Mammary epithelial cell (primary cell): Measurements from ENCODE around the gene ASB18.

Experiments used
- EZH2 ChIP-seq: IDR thresholded peaks from 2 replicates; pipeline ENCODE4 v1.6.1; 2012; ENCODE audit warnings: low read length, inconsistent platforms, borderline replicate concordance
- TF ChIP-seq, protein P1 (sequence below), 2 donors: IDR thresholded peaks in 1 of 2; conservative IDR thresholded peaks in 1 of 2; 2 replicates each; pipeline ENCODE4 v1.5.1; 2011 to 2012; ENCODE audit warnings: inconsistent platforms in 2 of 2, low read length in 2 of 2, mild to moderate bottlenecking in 2 of 2, control low read depth in 1 of 2, low read depth in 1 of 2; ENCODE audit not compliant: insufficient read depth in 1 of 2; ENCODE audit errors: extremely low read depth in 1 of 2

DNA sequence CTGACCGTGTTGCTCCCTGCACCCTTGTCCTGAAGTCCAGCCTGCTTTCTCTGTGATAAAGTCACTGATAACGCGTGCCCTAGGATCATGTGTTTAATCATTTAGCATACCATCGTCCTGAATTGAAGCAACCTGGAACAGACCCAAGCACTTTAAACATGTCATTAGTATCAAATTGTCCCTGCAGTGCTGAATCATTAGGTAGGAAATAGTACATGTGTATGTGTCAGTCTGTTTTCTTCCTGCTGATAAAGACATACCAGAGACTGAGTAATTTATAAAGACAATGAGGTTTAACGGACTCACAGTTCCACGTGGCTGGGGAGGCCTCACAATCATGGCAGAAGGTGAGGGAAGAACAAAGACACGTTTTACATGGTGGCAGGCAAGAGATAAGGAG lies 2.8 kb downstream of the ASB18 start:
- TF ChIP-seq, protein P1, sequence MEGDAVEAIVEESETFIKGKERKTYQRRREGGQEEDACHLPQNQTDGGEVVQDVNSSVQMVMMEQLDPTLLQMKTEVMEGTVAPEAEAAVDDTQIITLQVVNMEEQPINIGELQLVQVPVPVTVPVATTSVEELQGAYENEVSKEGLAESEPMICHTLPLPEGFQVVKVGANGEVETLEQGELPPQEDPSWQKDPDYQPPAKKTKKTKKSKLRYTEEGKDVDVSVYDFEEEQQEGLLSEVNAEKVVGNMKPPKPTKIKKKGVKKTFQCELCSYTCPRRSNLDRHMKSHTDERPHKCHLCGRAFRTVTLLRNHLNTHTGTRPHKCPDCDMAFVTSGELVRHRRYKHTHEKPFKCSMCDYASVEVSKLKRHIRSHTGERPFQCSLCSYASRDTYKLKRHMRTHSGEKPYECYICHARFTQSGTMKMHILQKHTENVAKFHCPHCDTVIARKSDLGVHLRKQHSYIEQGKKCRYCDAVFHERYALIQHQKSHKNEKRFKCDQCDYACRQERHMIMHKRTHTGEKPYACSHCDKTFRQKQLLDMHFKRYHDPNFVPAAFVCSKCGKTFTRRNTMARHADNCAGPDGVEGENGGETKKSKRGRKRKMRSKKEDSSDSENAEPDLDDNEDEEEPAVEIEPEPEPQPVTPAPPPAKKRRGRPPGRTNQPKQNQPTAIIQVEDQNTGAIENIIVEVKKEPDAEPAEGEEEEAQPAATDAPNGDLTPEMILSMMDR (conservative IDR thresholded peaks at IDR 0.05 in 1 of 2, IDR thresholded peaks at IDR 0.05 in 1 of 2; ENCODE audit: extremely low read depth in 1 of 2, insufficient read depth in 1 of 2, low read depth in 1 of 2, low read length in 2 of 2): no peak
- no peak for TF ChIP-seq EZH2
